ENCODE data around the gene MARK2. TPM values are rescaled to one million over a fixed set of nuclear protein-coding genes. Genes with fewer than 3 reads are reported as not detected.

MARK2 gene
- polyA plus RNA-seq, 1 of the 3 experiments (the other 2 are of a cell fraction), result 18.8 TPM

DNA sequence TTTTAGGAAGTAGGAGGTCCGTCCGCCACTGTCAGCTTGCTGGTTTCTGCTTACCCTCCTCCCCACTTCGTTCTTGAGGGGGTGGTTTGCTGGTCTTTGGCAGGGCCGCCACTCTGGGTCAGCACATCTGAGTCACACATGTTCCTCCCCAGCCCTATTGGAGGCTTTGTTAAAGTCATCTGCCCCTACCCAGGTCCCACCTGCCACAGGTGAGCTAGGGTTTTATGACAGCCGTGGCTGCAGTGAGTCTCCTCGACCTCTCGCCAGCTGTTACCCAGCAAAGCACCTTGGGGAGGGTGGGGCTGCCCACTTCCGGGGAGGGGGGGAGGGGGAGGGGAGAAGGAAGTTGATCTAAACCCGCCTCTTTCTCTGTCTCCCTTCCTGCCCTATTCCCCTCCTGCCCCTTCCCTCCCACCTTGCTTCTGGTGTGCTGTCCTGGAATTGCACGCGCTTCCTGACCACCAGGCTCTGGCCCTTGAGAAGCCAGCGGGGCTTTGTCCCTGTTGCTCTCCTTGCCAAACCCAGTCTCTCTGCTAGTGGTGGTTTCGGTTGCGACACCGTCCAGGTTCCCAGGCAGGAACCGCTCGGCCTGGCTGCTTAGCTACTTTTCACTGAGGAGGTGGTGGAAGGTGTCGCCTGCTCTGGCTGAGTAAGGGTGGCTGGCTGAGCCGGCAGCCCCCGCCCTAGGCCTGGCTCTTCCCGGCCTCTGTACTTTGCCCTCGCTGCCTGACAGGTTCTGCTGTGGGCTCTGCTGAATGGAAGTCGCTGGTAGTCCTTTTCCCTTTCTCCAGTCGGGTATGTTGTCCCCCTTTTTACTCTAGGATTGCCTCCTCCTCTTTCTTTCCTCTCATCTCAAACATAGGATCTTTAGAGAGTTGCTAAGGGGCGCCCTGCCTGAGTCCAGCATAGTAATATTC lies 49.5 kb downstream of the MARK2 start:
- H3K9ac ChIP-seq, result no peak overlapping the region
- TF ChIP-seq TCF12 (IDR thresholded peaks at IDR 0.05), result no peak
- TF ChIP-seq, protein P1, sequence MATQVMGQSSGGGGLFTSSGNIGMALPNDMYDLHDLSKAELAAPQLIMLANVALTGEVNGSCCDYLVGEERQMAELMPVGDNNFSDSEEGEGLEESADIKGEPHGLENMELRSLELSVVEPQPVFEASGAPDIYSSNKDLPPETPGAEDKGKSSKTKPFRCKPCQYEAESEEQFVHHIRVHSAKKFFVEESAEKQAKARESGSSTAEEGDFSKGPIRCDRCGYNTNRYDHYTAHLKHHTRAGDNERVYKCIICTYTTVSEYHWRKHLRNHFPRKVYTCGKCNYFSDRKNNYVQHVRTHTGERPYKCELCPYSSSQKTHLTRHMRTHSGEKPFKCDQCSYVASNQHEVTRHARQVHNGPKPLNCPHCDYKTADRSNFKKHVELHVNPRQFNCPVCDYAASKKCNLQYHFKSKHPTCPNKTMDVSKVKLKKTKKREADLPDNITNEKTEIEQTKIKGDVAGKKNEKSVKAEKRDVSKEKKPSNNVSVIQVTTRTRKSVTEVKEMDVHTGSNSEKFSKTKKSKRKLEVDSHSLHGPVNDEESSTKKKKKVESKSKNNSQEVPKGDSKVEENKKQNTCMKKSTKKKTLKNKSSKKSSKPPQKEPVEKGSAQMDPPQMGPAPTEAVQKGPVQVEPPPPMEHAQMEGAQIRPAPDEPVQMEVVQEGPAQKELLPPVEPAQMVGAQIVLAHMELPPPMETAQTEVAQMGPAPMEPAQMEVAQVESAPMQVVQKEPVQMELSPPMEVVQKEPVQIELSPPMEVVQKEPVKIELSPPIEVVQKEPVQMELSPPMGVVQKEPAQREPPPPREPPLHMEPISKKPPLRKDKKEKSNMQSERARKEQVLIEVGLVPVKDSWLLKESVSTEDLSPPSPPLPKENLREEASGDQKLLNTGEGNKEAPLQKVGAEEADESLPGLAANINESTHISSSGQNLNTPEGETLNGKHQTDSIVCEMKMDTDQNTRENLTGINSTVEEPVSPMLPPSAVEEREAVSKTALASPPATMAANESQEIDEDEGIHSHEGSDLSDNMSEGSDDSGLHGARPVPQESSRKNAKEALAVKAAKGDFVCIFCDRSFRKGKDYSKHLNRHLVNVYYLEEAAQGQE (IDR thresholded peaks at IDR 0.05; ENCODE audit: low read depth, low read length), result no peak
- TF ChIP-seq, protein P2, sequence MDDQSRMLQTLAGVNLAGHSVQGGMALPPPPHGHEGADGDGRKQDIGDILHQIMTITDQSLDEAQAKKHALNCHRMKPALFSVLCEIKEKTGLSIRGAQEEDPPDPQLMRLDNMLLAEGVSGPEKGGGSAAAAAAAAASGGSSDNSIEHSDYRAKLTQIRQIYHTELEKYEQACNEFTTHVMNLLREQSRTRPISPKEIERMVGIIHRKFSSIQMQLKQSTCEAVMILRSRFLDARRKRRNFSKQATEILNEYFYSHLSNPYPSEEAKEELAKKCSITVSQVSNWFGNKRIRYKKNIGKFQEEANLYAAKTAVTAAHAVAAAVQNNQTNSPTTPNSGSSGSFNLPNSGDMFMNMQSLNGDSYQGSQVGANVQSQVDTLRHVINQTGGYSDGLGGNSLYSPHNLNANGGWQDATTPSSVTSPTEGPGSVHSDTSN (IDR thresholded peaks at IDR 0.05), result no peak
- POLR2A ChIA-PET, result no interaction called here
- no peak overlapping the region for H3K27ac ChIP-seq (ENCODE audit: low read depth in 2 of 2, low read length in 1 of 2)
- WGBS (ENCODE audit: low lambda C conversion rate), result 84% methylated on average over 23 of the region's 25 CpGs
- H3F3A ChIP-seq (replicated peaks; ENCODE audit: insufficient read depth), result no peaks in the 10 kb centered on the region
- peaks cover 4 to 15% of the 10 kb centered on the region in 2 experiments; a peak in 2 of 4 replicates for H3K4me1 ChIP-seq (ENCODE audit: control insufficient read depth in 1 of 2, insufficient read depth in 2 of 2, low read depth in 1 of 2, low read length in 1 of 2)
- H3K4me3 ChIP-seq (ENCODE audit: low read depth in 2 of 2, low read length in 1 of 2), result no peak overlapping the region
- H3K9me2 ChIP-seq, result no peaks in the 10 kb centered on the region
- H2AFZ ChIP-seq (ENCODE audit: low read depth), result no peak overlapping the region
- no peaks in the 10 kb centered on the region for H3K9me3 ChIP-seq
- CTCF ChIA-PET, result interaction anchor here (1.1 to 4.0 kb wide), 4 partner anchors 12 to 57 kb away, joined by 3 to 12 read pairs (median 3); no protein-coding TSS in a partner anchor
- no peaks in the 10 kb centered on the region for H3K27me3 ChIP-seq (ENCODE audit: insufficient read depth)
- H4K20me1 ChIP-seq (ENCODE audit: insufficient read depth), result peaks cover 80% of the 10 kb centered on the region
- H3K4me2 ChIP-seq, result no peak overlapping the region
- peaks cover 0 to under 1% of the 10 kb centered on the region in 2 experiments for H3K36me3 ChIP-seq (replicated peaks in 1 of 2; ENCODE audit: control insufficient read depth in 1 of 2, insufficient read depth in 2 of 2, low read length in 1 of 2)
- peaks cover 91% of the 10 kb centered on the region for H3K79me2 ChIP-seq (ENCODE audit: insufficient read depth)
- DNase-seq, result no peak

DNA sequence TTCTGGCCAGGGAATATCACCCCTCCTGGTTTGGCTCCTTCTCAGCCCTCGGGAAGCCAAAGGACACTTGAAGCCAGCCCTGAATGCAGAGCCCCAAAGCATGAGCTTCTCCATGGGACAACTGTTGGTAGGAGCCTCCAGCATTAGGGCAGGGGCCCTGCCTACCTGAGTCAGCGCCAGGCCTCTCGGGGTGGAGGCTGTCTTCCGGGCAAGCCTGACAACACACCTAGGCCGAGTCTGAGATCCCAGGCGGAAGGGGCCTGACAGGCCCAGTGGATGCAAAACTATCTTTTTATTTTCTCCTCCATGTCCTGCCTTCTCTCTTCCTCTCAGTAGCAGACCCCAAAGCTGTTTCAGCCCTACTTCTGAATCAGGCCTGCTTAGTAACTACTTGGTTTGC lies 50.4 kb downstream of the MARK2 start:
- no peak for TF ChIP-seq EZH2phosphoT487 (IDR thresholded peaks at IDR 0.05; ENCODE audit: borderline replicate concordance, low read depth)
- no peak for TF ChIP-seq JUND (IDR thresholded peaks at IDR 0.05)
- no peak for TF ChIP-seq SMC3 (IDR thresholded peaks at IDR 0.05; ENCODE audit: low read depth, low read length)
- ChIA-PET POLR2A (no interaction called here), CTCF (interaction anchor here (1.6 to 4.0 kb wide), 2 partner anchors 17 to 27 kb away, joined by 3 to 12 read pairs; no protein-coding TSS in a partner anchor)
- peaks cover 4 to 15% of the 10 kb centered on the region in 2 experiments; a peak in 2 of 4 replicates for H3K4me1 ChIP-seq (ENCODE audit: control insufficient read depth in 1 of 2, insufficient read depth in 2 of 2, low read depth in 1 of 2, low read length in 1 of 2)
- H3F3A ChIP-seq (replicated peaks; ENCODE audit: insufficient read depth), result no peaks in the 10 kb centered on the region
- H4K20me1 ChIP-seq (ENCODE audit: insufficient read depth), result peaks cover 80% of the 10 kb centered on the region
- no peak overlapping the region for H3K27ac ChIP-seq (ENCODE audit: low read depth in 2 of 2, low read length in 1 of 2)
- no peak overlapping the region for H2AFZ ChIP-seq (ENCODE audit: low read depth)
- WGBS (ENCODE audit: low lambda C conversion rate), result 100% methylated on average over 1 of the region's 6 CpGs
- H3K9ac ChIP-seq, result no peak overlapping the region
- no peaks in the 10 kb centered on the region for H3K27me3 ChIP-seq (ENCODE audit: insufficient read depth)
- no peak overlapping the region for H3K4me2 ChIP-seq
- no peak overlapping the region for H3K4me3 ChIP-seq (ENCODE audit: low read depth in 2 of 2, low read length in 1 of 2)
- H3K36me3 ChIP-seq (replicated peaks in 1 of 2; ENCODE audit: control insufficient read depth in 1 of 2, insufficient read depth in 2 of 2, low read length in 1 of 2), result peaks cover 0 to 2% of the 10 kb centered on the region in 2 experiments
- no peaks in the 10 kb centered on the region for H3K9me2 ChIP-seq
- no peak for DNase-seq
- H3K9me3 ChIP-seq, result no peaks in the 10 kb centered on the region
- peaks cover 91% of the 10 kb centered on the region for H3K79me2 ChIP-seq (ENCODE audit: insufficient read depth)

All from SK-N-SH (cell line).